HS-5 (cell line): Measurements from ENCODE around the gene NUCB1.

ENCODE experiments used
- DNase-seq: peaks from one replicate; pipeline ENCODE4 v3.0.0-alpha.2; 2012; ENCODE audit warnings: low read depth

NUCB1 gene

DNA sequence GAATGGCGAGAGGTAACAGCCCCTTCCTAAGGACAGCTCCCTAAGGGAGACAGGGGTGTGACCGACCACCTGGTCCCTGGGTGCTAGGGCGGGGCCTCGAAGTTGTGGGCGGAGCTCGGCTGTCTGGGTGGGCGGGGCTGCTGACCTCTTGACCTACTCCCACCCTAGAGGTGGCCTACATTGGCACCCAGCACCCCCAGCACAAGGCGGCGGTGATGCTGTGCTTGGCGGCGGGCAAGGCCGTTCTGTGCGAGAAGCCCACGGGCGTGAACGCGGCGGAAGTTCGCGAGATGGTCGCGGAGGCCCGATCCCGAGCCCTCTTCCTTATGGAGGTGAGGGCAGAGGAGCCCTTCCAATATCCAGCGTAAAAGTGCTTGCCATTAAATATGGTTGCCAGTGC is 35.8 kb downstream of the NUCB1 start:
- no peak for DNase-seq

DNA sequence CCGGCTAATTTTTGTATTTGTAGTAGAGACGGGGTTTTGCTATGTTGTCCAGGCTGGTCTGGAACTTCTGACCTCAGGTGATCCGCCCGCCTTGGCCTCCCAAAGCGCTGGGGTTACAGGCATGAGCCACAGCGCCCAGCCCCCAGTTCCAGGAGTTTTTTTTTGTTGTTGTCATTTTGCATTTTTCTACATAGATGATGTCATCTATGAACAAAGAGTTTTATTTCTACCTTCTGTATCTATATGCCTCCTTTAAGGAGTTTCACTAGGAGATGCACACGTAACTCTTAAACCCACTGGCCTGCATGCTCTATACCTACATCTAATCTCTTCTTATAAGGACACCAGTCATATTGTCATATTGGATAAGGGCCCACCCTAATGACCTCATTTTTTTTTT is 38.1 kb downstream of the NUCB1 start:
- no peak for DNase-seq

DNA sequence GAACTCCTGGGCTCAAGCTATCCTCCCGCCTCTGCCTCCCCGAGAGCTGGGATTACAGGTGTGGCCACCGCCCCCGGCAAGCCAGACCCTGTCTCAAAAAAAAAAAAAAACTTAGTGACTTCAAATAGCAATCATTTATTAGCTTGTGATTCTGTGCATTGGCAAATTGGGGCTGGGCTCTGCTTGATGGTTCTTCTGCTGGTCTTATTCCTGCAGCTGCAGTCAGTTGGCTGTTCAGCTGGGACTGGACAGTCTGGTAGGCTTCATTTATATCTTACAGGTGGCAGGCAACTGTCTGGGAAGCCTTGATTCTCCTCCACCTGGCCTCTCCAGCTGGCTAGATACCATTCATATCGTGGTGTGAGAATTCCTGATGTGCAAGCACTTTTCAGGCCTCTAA is 40.8 kb downstream of the NUCB1 start:
- DNase-seq = no peak

DNA sequence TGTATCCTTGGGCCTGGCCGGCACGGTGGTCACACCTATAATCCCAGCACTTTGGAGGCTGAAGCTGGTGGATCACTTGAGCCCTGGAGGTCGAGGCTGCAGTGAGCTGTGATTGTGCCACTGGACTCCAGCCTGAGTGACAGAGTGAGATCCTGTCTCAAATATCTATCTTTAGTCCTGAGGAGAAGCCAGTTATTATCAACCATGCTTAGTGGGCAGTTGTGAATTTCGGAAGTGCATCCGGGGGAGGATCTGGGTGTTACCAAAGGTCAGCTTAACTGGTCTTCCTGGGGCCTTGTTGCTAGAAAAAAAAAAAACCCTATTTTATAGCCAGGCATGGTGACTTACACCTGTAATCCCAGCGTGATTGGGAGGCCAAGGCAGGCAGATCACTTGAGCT is 43.0 kb downstream of the NUCB1 start:
- DNase-seq = no peak

DNA sequence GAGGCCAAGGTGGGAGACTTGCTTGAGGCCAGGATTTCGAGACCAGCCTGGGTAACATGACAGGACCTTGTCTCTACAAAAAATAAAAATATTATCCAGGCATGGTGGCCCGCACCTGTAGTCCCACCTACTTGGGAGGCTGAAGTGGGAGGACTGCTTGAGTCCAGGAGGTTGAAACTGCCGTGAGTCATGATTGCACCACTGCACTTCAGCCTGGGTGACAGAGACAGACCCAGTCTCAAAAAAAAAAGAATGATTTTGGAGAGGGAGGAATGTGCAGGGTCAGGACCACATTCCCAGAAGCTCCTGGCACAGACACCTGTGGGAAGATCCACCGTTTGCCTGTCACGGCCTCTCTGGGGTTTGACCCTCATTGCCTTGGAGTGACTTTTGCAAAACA is 45.3 kb downstream of the NUCB1 start:
- no peak for DNase-seq

DNA sequence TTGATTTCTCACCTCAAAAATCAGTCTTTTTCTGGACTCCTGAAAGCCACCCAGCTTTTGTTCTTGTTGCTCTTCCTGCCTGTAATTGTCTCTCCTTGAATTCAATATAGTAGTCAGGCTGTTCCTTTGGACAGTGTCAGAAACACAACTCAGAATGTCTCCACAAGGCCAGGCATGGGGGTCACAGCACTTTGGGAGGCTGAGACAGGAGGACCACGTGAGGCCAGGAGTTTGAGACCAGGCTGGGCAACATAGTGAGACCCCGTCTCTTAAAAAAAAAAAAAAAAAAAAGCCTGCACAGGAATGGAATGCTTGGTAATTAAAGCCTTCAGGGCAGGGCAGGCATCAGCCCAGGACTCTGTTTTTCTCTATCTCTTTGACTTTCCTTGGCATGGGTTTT is 45.7 kb downstream of the NUCB1 start:
- no peak for DNase-seq

DNA sequence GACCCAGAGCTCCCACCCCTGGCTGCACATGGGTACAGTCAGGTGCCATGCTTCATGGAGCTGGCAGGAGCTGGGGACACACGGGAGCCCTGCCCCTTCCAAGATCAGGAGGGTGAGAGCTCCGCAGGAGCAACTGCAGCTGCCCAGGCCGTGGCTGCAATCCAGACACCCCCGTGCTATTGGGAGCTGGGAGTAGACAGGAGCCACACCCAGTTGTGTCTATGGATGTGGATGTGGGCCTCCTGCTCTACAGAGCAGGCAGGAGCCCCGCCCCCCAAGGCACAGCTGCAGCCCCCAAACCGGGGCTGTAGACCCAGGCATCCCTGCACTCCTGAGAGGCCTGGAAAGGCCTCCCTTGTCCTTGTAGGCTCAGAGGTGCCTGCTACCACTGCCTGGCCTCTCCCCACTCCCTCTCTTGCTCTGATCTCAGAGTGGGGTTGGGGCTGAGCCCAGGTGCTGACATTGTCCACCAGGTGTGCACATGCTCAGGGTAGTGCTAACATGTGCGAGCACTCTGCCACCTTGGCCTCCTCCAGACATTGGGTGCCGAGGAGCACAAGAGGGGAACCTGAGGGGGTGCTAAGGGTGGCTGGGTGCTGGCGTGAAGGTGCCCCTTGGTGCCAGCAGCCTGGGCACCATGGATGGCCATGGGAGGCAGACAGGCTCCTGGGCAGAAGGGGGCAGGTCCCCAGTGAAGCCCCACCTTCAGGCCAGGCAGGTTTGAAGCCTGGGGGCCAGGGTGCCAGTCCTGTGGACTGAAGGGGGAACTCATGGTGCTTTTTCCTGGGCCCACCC is 46.5 kb downstream of the NUCB1 start:
- DNase-seq = no peak

DNA sequence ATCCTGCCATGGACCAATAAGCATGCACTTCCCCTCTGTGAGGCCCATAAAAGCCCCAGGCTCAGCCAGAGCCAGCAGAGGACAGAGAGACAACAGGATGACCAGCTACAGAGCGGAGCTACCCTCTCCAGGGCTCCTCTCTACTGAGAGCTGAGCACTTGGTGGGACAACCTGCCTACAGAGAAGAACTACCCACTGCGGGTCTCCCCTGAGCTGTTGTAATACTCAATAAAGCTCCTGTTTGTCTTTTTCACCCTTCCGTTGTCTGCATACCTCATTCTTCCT is 47.1 kb downstream of the NUCB1 start:
- DNase-seq = no peak

DNA sequence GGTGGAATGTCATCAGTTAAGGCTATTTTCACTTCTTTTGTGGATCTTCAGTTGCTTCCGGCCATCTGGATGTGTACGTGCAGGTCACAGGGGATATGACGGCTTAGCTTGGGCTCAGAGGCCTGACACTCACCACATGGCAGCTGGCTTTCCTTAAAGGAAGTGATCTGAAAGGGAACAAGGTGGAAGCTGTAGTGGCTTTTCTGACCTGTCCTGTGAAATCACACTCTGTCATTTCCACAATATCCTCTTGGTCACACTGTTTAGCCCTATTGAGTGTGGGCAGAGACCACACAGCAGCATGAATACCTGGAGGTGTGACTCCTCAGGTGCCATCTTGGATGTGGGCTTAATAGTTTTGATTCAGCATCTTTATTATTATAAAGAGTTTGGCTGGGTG is 50.0 kb downstream of the NUCB1 start:
- no peak for DNase-seq

DNA sequence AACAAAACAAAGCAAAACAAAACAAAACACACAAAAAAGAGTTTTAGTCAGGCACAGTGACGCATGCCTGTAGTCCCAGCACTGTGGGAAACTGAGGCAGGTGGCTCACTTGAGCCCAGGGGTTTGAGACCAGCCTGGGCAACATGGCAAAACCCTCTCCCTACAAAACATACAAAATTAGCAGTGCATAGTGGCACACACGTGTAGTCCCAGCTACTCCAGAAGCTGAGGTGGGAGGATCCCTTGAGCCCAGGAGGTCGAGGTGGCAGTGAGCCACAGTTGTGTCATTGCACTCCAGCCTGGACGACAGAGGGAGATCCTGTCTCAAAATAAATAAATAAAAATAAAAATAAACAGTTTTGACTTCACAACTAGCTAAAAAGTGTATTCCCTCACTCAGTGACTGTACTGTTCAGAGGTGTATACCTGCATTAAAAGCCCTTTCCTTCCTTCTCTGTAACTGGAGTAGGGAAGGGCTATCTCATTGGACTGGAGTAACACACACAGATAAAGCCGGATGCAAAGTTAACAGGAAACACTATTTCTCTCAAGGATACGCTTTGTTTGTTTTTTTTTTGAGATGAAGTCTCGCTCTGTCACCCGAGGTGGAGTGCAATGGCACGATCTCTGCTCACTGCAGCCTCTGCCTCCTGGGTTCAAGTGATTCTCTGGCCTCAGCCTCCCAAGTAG is 50.9 kb downstream of the NUCB1 start:
- no peak for DNase-seq

DNA sequence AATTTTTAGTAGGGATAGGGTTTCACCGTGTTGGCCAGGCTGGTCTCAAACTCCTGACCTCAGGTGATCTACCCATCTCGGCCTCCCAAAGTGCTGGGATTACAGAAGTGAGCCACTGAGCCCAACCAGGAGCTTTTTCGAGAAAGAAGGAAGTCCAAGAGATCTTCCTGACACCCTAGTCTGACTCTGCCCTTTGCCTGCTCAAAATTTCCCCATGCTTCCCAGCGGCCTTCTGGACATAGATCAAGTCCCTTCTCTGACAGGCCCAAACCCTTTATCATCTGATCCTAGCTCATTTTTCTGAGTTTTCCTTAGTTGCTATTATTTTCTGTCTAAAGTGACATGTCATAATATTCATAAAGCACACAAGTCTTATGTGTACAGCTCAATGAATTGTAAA is 53.0 kb downstream of the NUCB1 start:
- DNase-seq = no peak

DNA sequence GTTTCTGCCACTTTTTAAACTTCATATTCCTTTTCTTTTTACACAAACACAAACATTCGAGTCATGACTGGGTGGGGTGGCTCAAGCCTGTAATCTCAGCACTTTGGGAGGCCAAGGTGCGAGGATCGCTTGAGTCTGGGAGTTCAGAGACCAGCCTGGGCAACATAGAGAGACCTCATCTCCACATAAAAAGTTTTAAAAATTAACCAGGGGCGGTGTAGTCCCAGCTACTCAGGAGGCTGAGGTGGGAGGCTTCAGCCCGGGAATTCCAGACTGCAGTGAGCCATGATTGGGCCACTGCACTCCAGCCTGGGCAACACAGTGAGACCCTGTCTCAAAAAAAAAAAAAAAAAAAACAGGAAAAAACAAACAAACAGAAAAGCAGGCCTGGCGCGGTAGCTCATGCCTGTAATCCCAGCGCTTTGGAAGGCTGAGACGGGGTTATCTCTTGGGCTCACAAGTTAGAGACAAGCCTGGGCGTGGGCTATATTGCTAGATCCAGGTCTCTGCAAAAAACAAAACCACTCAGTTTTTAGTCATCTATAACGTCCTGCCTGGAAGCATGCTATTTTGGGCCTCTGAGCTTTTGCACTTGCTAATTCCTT is 54.0 kb downstream of the NUCB1 start:
- DNase-seq = no peak

DNA sequence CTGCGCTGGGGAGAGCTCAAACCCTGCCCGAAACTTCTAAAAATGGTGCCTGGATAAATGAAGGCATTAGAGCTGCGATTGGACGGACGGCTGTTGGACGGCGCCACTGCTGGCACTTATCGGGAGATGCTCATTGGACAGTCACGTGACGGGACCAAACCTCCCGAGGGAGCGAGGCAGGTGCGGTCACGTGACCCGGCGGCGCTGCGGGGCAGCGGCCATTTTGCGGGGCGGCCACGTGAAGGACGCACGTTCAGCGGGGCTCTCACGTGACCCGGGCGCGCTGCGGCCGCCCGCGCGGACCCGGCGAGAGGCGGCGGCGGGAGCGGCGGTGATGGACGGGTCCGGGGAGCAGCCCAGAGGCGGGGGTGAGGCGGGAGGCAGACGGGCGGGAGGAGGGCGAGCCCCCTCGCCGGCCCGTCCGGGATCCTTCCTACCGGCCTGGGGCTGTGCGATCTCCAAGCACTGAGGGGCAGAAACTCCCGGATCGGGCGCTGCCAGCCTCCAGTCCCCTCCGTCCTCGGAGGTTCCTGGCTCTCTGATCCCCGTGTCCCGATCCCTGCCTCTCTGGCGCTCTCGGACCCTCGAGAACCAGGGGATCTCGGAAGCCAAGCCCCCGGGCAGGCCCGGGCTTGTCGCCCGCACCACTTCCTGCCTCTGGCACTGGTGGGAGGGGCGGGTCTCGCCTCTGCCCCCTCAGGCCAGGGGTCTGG is 54.6 kb downstream of the NUCB1 start, which contains the start of gene BAX:
Gene BAX (plus strand): TSS at position 281 of the 713 bp plus-strand sequence. CDS start 54 bp downstream, at position 335.
- peak; percentile 83 for DNase-seq

DNA sequence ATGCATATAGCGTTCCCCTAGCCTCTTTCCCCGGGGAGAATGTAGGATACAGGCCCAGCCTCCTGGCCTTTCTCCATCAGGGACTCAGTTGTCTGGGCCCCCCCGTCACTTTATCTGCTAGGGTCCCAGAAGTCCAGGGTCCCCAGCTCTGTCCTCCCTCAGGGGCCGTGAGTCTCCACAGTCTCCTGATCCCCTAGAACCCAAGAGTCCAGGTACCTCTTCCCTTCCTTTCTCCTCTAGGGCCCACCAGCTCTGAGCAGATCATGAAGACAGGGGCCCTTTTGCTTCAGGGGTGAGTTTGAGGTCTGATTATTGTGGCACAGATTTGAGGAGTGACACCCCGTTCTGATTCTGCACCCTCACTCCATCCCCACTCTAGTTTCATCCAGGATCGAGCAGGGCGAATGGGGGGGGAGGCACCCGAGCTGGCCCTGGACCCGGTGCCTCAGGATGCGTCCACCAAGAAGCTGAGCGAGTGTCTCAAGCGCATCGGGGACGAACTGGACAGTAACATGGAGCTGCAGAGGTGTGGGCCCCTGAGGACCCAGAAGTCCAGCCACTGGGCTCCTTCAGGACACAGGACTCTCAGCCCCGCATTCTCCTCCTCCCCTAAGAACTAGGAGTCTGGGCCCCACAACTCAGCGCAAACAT is 55.3 kb downstream of the NUCB1 start:
- no peak for DNase-seq

DNA sequence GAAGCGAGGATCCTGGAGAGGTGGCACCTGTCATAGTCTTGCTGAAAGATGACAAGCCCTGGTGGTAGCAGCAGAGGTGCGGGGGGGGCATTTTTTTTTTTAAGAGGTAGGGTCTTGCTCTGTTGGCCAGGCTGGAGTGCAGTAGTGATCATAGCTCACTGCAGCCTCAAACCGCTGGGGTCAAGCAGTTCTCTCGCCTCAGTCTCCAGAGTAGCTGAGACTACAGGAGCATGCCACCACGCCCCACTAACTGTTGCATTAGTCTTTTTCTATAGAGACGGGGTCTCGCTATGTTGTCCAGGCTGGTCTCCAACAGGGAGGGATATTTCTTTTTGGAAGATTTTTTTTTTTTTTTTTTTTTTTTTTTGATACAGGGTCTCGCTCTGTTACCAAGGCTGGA is 57.9 kb downstream of the NUCB1 start:
- no peak for DNase-seq

DNA sequence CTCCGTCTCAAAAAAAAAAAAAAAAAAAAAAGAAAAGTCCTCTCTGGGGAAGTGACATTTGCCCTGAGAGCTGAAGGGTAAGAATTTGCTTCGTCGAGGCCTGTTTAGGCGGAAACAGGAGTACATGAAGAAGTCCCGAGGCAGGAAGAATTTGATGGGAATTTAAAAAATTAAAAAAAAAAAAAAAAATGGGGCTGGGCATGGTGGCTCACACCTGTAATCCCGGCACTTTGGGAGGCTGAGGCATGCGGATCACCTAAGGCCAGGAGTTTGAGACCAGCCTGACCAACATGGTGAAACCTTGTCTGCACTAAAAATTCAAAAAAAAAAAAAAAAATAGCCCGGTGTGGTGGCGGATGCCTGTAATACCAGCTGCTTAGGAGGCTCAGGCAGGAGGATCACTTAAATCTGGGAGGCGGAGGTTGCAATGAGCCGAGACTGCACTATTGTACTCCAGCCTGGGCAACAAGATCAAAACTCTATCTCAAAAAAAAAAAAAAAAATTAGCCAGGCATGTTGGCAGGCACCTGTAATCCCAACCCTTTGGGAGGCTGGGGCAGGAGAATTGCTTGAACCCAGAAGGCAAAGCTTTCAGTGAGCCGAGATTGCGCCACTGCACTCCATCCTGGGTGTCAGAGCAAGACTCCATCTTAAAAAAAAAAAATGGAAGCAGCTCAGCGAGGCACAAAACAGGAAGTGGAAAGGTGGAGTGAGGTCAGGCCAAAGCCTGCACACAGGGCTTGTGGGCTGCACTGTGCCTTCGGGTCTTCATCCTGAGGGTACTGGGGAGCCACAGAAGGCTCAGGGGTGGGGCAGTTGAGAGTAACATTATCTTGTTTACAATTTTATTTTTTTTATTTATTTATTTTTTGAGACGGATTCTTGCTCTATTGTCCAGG is 59.5 kb downstream of the NUCB1 start:
- no peak for DNase-seq

DNA sequence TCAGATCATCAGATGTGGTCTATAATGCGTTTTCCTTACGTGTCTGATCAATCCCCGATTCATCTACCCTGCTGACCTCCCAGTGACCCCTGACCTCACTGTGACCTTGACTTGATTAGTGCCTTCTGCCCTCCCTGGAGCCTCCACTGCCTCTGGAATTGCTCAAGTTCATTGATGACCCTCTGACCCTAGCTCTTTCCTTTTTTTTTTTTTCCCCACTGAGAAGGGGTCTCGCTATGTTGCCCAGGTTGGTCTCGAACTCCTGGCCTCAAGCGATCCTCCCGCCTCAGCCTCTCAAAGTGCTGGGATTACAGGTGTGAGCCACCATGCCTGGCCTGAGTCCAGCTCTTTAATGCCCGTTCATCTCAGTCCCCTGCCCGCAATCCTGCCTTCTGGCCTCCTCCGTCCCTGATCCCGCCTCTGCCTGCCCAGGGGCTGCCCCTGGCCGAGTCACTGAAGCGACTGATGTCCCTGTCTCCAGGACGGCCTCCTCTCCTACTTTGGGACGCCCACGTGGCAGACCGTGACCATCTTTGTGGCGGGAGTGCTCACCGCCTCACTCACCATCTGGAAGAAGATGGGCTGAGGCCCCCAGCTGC is 61.0 kb downstream of the NUCB1 start:
- no peak for DNase-seq

DNA sequence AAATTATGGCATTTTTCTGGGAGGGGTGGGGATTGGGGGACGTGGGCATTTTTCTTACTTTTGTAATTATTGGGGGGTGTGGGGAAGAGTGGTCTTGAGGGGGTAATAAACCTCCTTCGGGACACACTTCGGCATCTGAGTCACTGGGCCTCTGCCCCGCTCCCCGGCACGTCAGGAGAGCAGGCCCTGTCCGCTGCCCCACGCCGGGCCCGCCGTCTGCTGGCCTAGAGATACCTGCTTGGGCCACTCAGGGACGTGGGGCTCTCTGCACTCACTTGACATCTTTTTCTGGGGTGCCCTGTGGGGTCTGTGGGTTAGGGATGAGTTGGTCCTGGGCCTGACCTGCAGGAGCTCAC is 61.5 kb downstream of the NUCB1 start:
- DNase-seq = no peak

DNA sequence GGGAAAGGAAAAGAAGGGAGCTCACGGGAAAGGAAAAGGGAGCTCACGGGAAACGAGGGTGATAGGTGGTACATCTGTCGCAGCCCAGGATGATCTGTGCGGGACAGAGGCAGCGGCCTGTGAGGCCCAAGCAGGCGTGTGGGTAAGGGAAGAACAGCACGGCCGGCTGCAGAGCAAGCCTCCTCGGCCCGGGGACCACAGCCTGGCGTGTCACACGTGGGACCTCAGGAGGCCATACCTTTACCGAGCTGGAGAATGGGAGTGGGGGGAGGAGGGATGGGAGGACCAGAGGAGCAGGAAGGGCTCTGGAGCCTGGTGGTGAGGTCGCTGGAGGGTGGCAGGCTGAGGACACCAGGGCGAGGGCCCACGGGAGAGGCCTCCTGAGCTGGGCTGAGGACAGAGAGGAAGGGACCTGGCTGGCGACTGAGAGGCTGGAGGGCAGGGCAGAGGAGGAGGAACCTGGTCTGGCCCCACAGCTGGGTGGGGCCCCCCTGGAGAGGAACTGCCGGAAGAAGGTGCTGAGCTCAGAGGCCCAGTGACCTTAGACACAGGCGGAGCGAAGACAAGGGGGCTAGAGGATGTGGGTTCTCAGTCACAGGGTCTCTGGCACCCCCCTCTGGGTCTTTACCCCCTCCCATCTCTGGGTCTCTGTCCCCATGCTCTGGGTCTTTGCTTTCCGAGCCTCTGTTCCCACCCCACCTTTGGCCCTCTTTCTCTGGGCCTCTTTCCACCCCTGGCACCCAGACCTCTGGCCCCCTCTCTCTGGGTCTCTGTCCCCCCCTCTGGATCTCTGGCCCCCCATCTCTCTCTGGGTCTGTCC is 62.1 kb downstream of the NUCB1 start:
- DNase-seq = no peak

DNA sequence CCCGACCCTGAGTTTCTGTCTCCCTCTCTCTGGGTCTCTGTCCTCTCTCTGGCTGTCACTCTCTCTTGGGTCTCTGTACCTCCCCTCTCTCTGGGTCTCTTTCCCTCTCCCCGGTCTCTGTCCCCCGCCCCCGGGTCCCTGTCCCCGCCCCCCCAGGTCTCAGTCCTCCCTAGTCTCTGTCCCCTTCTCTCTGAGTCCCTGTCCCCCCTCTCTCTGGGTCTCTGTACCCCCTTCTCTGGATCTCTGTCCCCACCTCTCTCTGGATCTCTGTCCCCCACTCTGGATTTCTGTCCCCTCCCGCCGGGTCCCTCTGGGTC is 62.7 kb downstream of the NUCB1 start:
- no peak for DNase-seq
